ENCODE results near the gene CTNNA3.

Gene CTNNA3

GRCh38 chr10:66625709-66626590 is 1070.0 kb downstream of the CTNNA3 start:
- in situ Hi-C loops (cut with MboI; ENCODE audit: low sequenced_read_pairs), result no loop called here

- in situ Hi-C loops (cut with MboI; ENCODE audit: low sequenced_read_pairs), result no loop called here
Observed at GRCh38 chr10:66622050-66622449, 1073.9 kb downstream of the CTNNA3 start.

GRCh38 chr10:66604195-66604594 is 1091.8 kb downstream of the CTNNA3 start:
- in situ Hi-C loops (cut with MboI; ENCODE audit: low sequenced_read_pairs), result no loop called here

- in situ Hi-C loops (cut with MboI; ENCODE audit: low sequenced_read_pairs), result no loop called here
Observed at GRCh38 chr10:66591865-66592264, 1104.1 kb downstream of the CTNNA3 start.

- in situ Hi-C loops (cut with MboI; ENCODE audit: low sequenced_read_pairs), result no loop called here
Observed at GRCh38 chr10:66587680-66588050, 1108.3 kb downstream of the CTNNA3 start.

- in situ Hi-C loops (cut with MboI; ENCODE audit: low sequenced_read_pairs), result no loop called here
Observed at GRCh38 chr10:66586897-66587679, 1108.9 kb downstream of the CTNNA3 start.

- in situ Hi-C loops (cut with MboI; ENCODE audit: low sequenced_read_pairs), result no loop called here
Observed at GRCh38 chr10:66586073-66586472, 1109.9 kb downstream of the CTNNA3 start.

- in situ Hi-C loops (cut with MboI; ENCODE audit: low sequenced_read_pairs), result no loop called here
Observed at GRCh38 chr10:66575251-66575855, 1120.6 kb downstream of the CTNNA3 start.

GRCh38 chr10:66572700-66573099 is 1123.3 kb downstream of the CTNNA3 start:
- in situ Hi-C loops (cut with MboI; ENCODE audit: low sequenced_read_pairs), result no loop called here

GRCh38 chr10:66565999-66566398 is 1130.0 kb downstream of the CTNNA3 start:
- in situ Hi-C loops (cut with MboI; ENCODE audit: low sequenced_read_pairs), result no loop called here

GRCh38 chr10:66564287-66564686 is 1131.7 kb downstream of the CTNNA3 start:
- in situ Hi-C loops (cut with MboI; ENCODE audit: low sequenced_read_pairs), result no loop called here

- in situ Hi-C loops (cut with MboI; ENCODE audit: low sequenced_read_pairs), result no loop called here
Observed at GRCh38 chr10:66555061-66555460, 1140.9 kb downstream of the CTNNA3 start.

- in situ Hi-C loops (cut with MboI; ENCODE audit: low sequenced_read_pairs), result no loop called here
Observed at GRCh38 chr10:66552331-66552730, 1143.7 kb downstream of the CTNNA3 start.

GRCh38 chr10:66550351-66550750 is 1145.6 kb downstream of the CTNNA3 start:
- in situ Hi-C loops (cut with MboI; ENCODE audit: low sequenced_read_pairs), result no loop called here

- in situ Hi-C loops (cut with MboI; ENCODE audit: low sequenced_read_pairs), result no loop called here
Observed at GRCh38 chr10:66538908-66539307, 1157.1 kb downstream of the CTNNA3 start.

GRCh38 chr10:66538371-66538770 is 1157.6 kb downstream of the CTNNA3 start:
- in situ Hi-C loops (cut with MboI; ENCODE audit: low sequenced_read_pairs), result no loop called here

GRCh38 chr10:66537186-66537585 is 1158.8 kb downstream of the CTNNA3 start:
- in situ Hi-C loops (cut with MboI; ENCODE audit: low sequenced_read_pairs), result no loop called here

GRCh38 chr10:66535439-66535838 is 1160.6 kb downstream of the CTNNA3 start:
- in situ Hi-C loops (cut with MboI; ENCODE audit: low sequenced_read_pairs), result no loop called here

GRCh38 chr10:66534866-66535265 is 1161.1 kb downstream of the CTNNA3 start:
- in situ Hi-C loops (cut with MboI; ENCODE audit: low sequenced_read_pairs), result no loop called here

- in situ Hi-C loops (cut with MboI; ENCODE audit: low sequenced_read_pairs), result no loop called here
Observed at GRCh38 chr10:66521506-66521905, 1174.5 kb downstream of the CTNNA3 start.

- in situ Hi-C loops (cut with MboI; ENCODE audit: low sequenced_read_pairs), result no loop called here
Observed at GRCh38 chr10:66519616-66520015, 1176.4 kb downstream of the CTNNA3 start.

GRCh38 chr10:66514666-66515065 is 1181.3 kb downstream of the CTNNA3 start:
- in situ Hi-C loops (cut with MboI; ENCODE audit: low sequenced_read_pairs), result no loop called here

All from hTERT RPE-1 (cell line).